DND-41 (cell line): Measurements from ENCODE around the gene PSMB1.
"Not testable (repeated sequence)": the region's sequence is repeated elsewhere in the genome, so short reads cannot be mapped to it uniquely, and the experiment has no call there.

Source experiments
- ATAC-seq: fragments of 200-7000 bp; cut with Tn5 transposase; 3 replicates; pipeline ENCODE4 v1.9.1; 2021; ENCODE audit warnings: low read depth; ENCODE audit not compliant: insufficient read depth
- DNase-seq: peaks from one replicate; pipeline ENCODE4 v3.0.0-alpha.2; 2020
- H2AFZ ChIP-seq: 2 replicates; pipeline ENCODE4 v1.6.0; 2012; ENCODE audit warnings: low read depth, low read length
- H3K27ac ChIP-seq: 2 replicates; pipeline ENCODE4 v1.5.1; 2012; ENCODE audit warnings: low read length, inconsistent platforms
- H3K27me3 ChIP-seq: fragments of 200-600 bp; sonication (generic); 2 replicates; pipeline ENCODE4 v1.6.0; 2012; ENCODE audit warnings: low read length, mild to moderate bottlenecking, inconsistent platforms; ENCODE audit not compliant: insufficient read depth, poor library complexity
- H3K36me3 ChIP-seq: 2 replicates; pipeline ENCODE4 v1.5.1; 2012; ENCODE audit warnings: low read length, inconsistent platforms; ENCODE audit not compliant: insufficient read depth
- H3K4me1 ChIP-seq: 2 replicates; pipeline ENCODE4 v1.5.1; 2012; ENCODE audit warnings: mild to moderate bottlenecking, low read length; ENCODE audit not compliant: insufficient read depth
- H3K4me2 ChIP-seq: 2 replicates; pipeline ENCODE4 v1.6.0; 2012; ENCODE audit warnings: mild to moderate bottlenecking, moderate library complexity, low read length, inconsistent platforms; ENCODE audit not compliant: insufficient read depth
- H3K4me3 ChIP-seq, 2 experiments: fragments of 200-600 bp in 1 of 2; shearing (Covaris generic) in 1 of 2; 2 replicates each; pipeline ENCODE4 v1.5.1; 2012 to 2016; ENCODE audit warnings: inconsistent platforms in 2 of 2, low read length in 2 of 2, mild to moderate bottlenecking in 2 of 2, low read depth in 1 of 2, moderate library complexity in 1 of 2
- H3K79me2 ChIP-seq: 2 replicates; pipeline ENCODE4 v1.6.0; 2012; ENCODE audit warnings: low read length, inconsistent platforms; ENCODE audit not compliant: insufficient read depth
- H3K9ac ChIP-seq: 2 replicates; pipeline ENCODE4 v1.6.0; 2012; ENCODE audit warnings: low read depth, mild to moderate bottlenecking, inconsistent platforms, low read length, moderate library complexity
- H3K9me3 ChIP-seq: 2 replicates; pipeline ENCODE4 v1.5.1; 2012; ENCODE audit warnings: low read length, moderate library complexity, mild to moderate bottlenecking, inconsistent platforms; ENCODE audit not compliant: insufficient read depth, severe bottlenecking
- H4K20me1 ChIP-seq: 2 replicates; pipeline ENCODE4 v1.6.0; 2012; ENCODE audit warnings: low read length; ENCODE audit not compliant: insufficient read depth
- EZH2 ChIP-seq: IDR thresholded peaks from 3 replicates; pipeline ENCODE4 v1.6.1; 2012; ENCODE audit warnings: borderline replicate concordance, low read depth, mild to moderate bottlenecking, moderate library complexity, low read length, inconsistent platforms; ENCODE audit not compliant: severe bottlenecking
- TF ChIP-seq, protein P1 (sequence below): IDR thresholded peaks from 2 replicates; pipeline ENCODE4 v1.5.1; 2012; ENCODE audit warnings: borderline replicate concordance, low read length, moderate library complexity, mild to moderate bottlenecking; ENCODE audit not compliant: poor library complexity, severe bottlenecking; ENCODE audit errors: extremely low read depth

The PSMB1 gene

GRCh38 chr6:170504479-170504878, 48.6 kb downstream of the PSMB1 start:
- Histone ChIP-seq H3K9ac (no peak overlapping the region), H3K79me2 (no peaks in the 10 kb centered on the region), H3K9me3 (no peaks in the 10 kb centered on the region), H4K20me1 (no peaks in the 10 kb centered on the region), H3K36me3 (no peaks in the 10 kb centered on the region), H3K4me3 (no peak overlapping the region), H3K27me3 (peaks cover 5% of the 10 kb centered on the region), H3K4me1 (no peaks in the 10 kb centered on the region), H2AFZ (no peak overlapping the region), H3K27ac (no peak overlapping the region), H3K4me2 (no peak overlapping the region)
- DNase-seq (no peak), ATAC-seq (no peak)
- TF ChIP-seq, protein P1, sequence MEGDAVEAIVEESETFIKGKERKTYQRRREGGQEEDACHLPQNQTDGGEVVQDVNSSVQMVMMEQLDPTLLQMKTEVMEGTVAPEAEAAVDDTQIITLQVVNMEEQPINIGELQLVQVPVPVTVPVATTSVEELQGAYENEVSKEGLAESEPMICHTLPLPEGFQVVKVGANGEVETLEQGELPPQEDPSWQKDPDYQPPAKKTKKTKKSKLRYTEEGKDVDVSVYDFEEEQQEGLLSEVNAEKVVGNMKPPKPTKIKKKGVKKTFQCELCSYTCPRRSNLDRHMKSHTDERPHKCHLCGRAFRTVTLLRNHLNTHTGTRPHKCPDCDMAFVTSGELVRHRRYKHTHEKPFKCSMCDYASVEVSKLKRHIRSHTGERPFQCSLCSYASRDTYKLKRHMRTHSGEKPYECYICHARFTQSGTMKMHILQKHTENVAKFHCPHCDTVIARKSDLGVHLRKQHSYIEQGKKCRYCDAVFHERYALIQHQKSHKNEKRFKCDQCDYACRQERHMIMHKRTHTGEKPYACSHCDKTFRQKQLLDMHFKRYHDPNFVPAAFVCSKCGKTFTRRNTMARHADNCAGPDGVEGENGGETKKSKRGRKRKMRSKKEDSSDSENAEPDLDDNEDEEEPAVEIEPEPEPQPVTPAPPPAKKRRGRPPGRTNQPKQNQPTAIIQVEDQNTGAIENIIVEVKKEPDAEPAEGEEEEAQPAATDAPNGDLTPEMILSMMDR = no peak
- no peak for TF ChIP-seq EZH2

DNA sequence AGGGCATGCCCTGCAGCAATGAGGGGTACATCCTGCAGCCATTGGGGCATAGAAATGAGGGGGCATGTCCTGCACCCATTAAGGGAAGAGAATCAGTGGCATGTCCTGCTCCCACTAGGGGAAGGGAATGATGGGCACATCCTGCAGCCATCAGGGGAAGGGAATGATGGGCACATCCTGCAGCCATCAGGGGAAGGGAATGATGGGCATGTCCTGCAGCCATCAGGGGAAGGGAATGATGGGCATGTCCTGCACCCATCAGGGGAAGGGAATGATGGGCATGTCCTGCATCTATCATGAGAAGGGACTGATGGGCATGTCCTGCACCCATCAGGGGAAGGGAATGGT, 49.7 kb downstream of the PSMB1 start:
- no peaks in the 10 kb centered on the region for H3K79me2 ChIP-seq
- peaks cover 7% of the 10 kb centered on the region for H3K27me3 ChIP-seq
- no peaks in the 10 kb centered on the region for H4K20me1 ChIP-seq

GRCh38 chr6:170502733-170503413, 50.2 kb downstream of the PSMB1 start:
- H4K20me1 ChIP-seq, H3K79me2 ChIP-seq, H2AFZ ChIP-seq, H3K9me3 ChIP-seq, H3K27me3 ChIP-seq, H3K36me3 ChIP-seq, H3K9ac ChIP-seq, ATAC-seq, DNase-seq, H3K4me1 ChIP-seq, H3K4me3 ChIP-seq, H3K4me2 ChIP-seq, H3K27ac ChIP-seq: not testable (repeated sequence)

More for the DNA sequence above, 49.7 kb downstream of the PSMB1 start:
- Histone ChIP-seq H2AFZ (no peak overlapping the region), H3K4me3 (no peak overlapping the region), H3K9me3 (no peaks in the 10 kb centered on the region), H3K27ac (no peak overlapping the region), H3K4me1 (no peaks in the 10 kb centered on the region), H3K4me2 (no peak overlapping the region), H3K9ac (no peak overlapping the region), H3K36me3 (no peaks in the 10 kb centered on the region)
- no peak for TF ChIP-seq EZH2
- TF ChIP-seq, protein P1 = no peak
- DNase-seq (no peak), ATAC-seq (no peak)

- H3K9ac ChIP-seq, H3K27me3 ChIP-seq, H3K27ac ChIP-seq, H3K9me3 ChIP-seq, H4K20me1 ChIP-seq, H3K79me2 ChIP-seq, H3K4me2 ChIP-seq, H2AFZ ChIP-seq, ATAC-seq, H3K4me3 ChIP-seq, H3K4me1 ChIP-seq, DNase-seq, H3K36me3 ChIP-seq: not testable (repeated sequence)
Measured at GRCh38 chr6:170502268-170502667, 50.8 kb downstream of the PSMB1 start.
